Urinary bladder (tissue), 4 donors: ENCODE measurements around the gene TEAD3. TPM values are rescaled to one million over a fixed set of nuclear protein-coding genes. Genes with fewer than 3 reads are reported as not detected.

ENCODE experiments used
- DNase-seq: peaks from one replicate; pipeline ENCODE4 v3.0.0-alpha.2; 2015; ENCODE audit errors: extremely low spot score
- H3K27ac ChIP-seq: one replicate; pipeline ENCODE4 v1.5.1; 2013; ENCODE audit warnings: low read depth, mild to moderate bottlenecking, moderate library complexity
- H3K36me3 ChIP-seq: one replicate; pipeline ENCODE4 v1.6.1; 2013; ENCODE audit warnings: mild to moderate bottlenecking, moderate library complexity; ENCODE audit not compliant: insufficient read depth
- H3K4me1 ChIP-seq: one replicate; pipeline ENCODE4 v1.6.1; 2013; ENCODE audit warnings: mild to moderate bottlenecking, moderate library complexity; ENCODE audit not compliant: insufficient read depth
- H3K4me3 ChIP-seq: one replicate; pipeline ENCODE4 v1.5.1; 2013; ENCODE audit warnings: low read depth, low read length
- WGBS: extraction: QIAGEN DNeasy Blood & Tissue Kit; methylation state at CpG from one replicate; pipeline ENCODE4 v1.1.7; 2013; 5-methylcytosine and 5-hydroxymethylcytosine counted together
- polyA plus RNA-seq: library from polyadenylated mRNA; stranded (reverse); fragments of 200-250 nt; gene quantifications from one replicate; pipeline ENCODE4 v1.2.3, GENCODE V29; 2013
- total RNA-seq: library from RNA; depleted of rRNA; stranded (reverse); fragments of >200 nt; gene quantifications from one replicate; pipeline ENCODE4 v1.2.3, GENCODE V29; 2014
- donor health status: healthy with polysubstance abuse.
- donor health status: healthy.

Gene TEAD3
- total and polyA plus RNA-seq, 2 donors: 14.0 to 126 TPM

DNA sequence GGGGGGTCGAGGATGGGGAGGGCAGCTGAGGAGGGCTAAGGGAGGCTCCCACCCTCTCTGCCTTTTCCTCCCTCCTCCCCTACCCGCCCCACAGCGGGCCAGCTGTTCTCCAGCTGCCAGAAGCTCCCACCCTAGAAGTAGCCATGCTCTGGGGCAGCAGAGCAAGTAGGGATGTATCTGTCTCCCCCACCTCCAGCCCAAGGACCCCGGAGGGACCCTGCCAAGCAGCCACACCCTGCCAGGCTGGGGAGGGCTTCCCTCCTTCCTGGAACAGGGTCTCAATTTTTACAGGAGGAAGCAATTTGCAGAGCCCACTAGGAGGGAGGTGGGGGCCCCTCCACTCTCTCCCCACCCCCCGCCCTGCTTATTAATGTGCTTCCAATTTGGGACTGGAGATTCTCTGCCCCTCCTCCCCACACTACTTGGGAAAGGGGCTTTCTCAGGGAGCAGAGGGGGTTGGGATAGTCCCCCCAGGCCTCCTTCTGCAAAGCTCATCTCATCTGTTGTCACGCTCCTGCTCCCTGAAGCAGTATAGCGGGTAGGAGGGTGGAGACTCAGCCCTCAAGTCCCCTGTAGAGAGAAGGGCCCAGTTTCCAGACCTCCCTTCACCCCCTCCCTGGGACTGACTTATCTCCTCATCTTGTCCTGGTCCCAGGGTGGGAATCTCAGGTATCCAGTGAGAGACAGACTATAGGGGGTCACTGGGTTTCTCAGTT lies 4.5 kb downstream of the TEAD3 start:
- DNase-seq: no peak
- Histone ChIP-seq H3K4me3 (no peak overlapping the region), H3K27ac (peak overlapping the region; percentile 58), H3K4me1 (peaks cover 2% of the 10 kb centered on the region), H3K36me3 (no peaks in the 10 kb centered on the region)
- WGBS: 20% methylated on average over 7 of the region's 7 CpGs

DNA sequence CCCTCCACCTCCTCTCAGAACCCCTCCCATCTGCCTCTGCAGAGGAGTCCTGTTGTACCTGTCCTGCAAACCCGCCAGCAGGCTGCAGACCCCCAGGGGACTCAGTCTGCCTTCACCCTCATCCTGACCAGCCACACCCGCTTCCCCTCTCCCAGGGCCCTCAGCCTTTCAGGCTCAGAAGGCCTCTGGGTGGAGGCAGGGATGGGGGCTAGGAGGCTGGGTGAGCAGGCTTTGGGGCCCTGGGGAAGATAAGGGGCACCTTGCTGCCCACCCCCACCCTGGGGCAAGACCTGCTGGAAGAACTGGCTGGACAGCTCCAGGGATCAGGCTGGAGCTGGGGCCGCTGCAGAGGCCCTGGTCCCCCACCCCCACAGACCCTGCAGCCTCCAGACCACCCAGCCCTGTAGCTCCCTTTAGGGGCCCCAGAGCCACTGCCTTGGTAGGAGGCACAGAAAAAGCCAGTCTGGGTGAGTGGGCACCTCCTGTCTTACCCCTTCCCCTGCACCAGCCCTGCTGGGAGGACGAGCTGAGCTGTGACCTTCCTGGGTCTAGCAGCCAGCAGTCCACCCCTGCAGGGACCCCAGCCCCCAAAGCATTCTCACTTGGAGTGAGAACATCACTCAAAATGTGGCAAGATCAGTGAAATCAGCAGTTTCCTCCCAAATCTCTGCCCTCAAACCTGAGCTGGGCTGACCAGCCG lies 5.2 kb downstream of the TEAD3 start:
- Histone ChIP-seq H3K4me3 (no peak overlapping the region), H3K4me1 (peaks cover 3% of the 10 kb centered on the region), H3K27ac (peak overlapping the region; percentile 58), H3K36me3 (no peaks in the 10 kb centered on the region)
- no peak for DNase-seq
- 31% methylated on average over 5 of the region's 5 CpGs for WGBS

DNA sequence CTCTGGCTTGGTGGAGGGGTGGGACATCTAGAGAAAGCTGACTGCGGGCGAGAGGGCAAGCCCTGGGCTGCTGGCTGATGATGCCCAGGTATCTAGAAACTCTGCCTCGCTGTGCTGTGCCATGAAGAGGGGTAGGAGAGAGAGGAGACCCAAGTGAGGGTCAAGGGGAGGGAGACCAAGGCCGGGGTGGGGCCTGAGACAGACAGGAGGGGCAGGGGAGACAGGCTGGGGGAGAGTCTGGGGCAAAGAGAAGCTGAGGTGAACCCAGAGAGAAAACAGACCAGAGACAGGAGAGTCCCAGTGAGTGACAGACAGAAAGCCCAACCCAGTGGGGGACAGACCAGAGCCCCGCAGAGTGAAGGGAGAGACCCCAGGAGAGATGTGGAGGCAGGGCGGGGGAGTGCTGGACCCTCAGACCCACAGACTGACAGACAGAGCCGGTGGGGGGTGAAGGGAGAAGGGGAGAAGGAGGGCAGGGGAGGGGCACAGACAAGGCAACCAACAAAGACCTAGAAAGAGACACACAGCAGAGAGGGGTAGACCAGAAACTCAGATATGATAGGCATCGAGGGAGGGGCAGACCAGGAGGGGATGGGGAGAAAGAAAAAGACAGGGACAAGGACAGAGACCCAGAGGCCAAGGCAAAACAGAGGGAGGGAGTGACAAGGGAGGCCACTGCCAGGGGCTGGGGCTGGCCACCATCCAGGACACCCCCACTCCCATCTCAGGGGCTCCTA lies 5.9 kb downstream of the TEAD3 start:
- Histone ChIP-seq H3K4me3 (no peak overlapping the region), H3K36me3 (no peaks in the 10 kb centered on the region), H3K4me1 (peaks cover 4% of the 10 kb centered on the region), H3K27ac (peak overlapping the region; percentile 82)
- no peak for DNase-seq
- 33% methylated on average over 8 of the region's 8 CpGs for WGBS

DNA sequence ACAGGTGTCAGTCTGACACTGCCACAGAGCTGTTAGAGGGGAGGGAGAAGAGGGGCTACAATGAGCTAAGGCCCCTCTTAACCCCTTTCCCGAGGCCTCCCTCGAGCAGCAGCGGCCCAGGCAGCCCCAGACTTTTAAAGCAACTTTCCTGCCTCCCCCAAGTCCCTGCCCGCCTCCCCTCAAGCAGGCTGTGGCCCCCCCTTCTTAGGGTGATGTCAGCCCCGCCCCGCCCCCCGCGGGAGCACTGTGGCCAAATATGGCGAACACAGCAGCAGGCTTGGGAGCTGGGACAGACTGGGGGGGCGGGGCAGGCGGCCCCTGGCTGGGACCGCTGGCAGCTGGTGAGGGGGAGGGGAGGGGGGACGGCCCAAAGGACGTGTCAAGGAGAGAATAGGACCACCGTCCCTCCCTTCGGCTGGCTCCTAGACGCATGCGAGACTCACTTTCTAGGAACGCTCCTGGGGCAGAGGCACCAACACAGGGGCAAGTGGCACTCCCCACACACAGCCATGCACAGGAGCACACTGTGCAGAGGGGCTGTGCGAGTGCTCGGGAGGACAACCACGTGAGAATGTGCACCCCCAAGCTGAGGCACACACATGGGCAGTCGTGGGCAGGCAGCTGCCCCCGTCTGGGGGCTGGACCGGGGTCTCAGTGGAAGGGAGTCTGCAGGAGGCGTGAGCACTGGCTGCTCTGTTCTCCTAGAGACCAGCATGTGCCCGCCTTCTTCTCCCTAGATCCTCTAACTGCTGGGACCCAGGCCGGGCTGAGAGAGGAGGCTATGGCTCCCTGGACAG lies 6.7 kb downstream of the TEAD3 start:
- no peaks in the 10 kb centered on the region for H3K36me3 ChIP-seq
- peaks cover 7% of the 10 kb centered on the region for H3K4me1 ChIP-seq
- H3K27ac ChIP-seq: peak overlapping the region; percentile 82
- WGBS: 10% methylated on average over 28 of the region's 28 CpGs
- no peak overlapping the region for H3K4me3 ChIP-seq
- DNase-seq: no peak

DNA sequence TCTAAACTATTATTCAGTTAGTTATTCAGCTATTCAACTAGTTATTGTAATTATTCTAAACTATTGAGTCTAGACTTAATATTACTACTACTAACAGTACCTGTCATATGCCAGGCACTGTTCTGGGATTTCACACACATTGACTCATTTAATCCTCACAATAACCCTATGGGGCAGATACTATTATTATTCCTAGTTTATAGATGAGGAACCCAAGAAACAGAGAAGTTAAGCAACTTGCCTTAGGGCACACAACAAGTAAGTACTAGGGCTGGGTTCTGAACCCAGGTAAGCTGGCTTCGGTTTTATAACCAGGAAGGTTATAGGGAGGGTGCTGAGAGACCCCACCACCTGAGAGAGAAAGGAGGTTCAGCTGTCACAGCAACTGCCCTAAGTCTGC lies 7.8 kb downstream of the TEAD3 start:
- Histone ChIP-seq H3K4me3 (no peak overlapping the region), H3K4me1 (peaks cover 7% of the 10 kb centered on the region), H3K36me3 (no peaks in the 10 kb centered on the region), H3K27ac (peak overlapping the region; percentile 75)
- DNase-seq: no peak
- 67% methylated on average over 1 of the region's 1 CpG for WGBS

DNA sequence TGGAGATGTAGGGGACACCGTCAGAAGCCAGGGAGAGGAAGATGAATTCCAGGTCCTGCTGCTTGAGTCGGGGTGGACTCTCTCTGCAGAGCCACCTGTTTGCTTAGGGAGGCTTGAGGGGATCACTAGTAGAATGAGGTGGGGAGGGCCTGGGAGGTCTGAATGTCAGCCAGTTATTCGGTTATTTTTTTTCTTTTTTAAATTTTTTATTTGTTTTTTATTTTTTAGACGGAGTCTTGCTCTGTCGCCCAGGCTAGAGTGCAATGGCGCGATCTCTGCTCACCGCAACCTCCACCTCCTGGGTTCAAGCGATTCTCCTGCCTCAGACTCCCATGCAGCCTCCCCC lies 8.4 kb downstream of the TEAD3 start:
- no peak for DNase-seq
- no peak overlapping the region for H3K4me3 ChIP-seq
- no peaks in the 10 kb centered on the region for H3K36me3 ChIP-seq
- peaks cover 7% of the 10 kb centered on the region for H3K4me1 ChIP-seq
- peak overlapping the region; percentile 84 for H3K27ac ChIP-seq
- 63% methylated on average over 9 of the region's 9 CpGs for WGBS

DNA sequence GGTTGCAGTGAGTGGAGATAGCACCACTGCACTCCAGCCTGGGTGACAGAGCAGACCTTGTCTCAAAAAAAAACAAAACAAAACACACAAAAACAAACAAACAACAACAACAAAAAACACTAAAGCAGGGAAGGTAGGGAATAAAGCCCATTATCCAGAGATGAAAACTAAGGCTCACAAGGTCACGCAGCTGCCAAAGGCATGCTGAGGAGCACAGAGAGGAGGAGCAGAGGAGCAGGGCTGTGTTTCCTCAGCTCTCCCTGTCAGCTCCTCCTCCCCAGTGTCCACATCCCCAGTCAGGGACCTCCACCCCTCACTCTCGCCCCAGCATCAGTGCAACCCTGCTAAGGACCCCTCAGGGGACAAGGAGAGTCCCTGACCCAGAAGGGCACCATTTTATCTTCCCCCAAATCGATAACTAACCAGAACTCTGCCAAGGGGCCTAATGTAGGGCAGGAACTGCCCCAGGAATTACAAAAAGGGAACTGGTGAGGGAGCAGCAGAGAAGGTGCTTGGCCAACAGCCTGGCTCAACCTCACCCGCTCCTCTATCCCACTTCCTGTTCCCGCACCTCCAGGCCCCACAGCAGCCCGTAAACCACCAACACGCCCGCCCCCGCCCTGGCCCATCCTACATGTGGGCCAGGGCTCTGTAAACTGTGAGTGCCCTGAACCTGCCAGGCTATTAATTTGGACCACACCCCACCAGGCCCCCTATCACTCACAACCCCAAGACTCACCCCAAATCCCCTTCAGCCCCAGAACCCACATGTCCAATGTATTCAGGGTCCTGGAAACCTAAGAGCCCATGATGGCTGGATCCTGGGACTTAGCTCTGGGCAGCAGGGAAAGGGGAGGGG lies 9.0 kb downstream of the TEAD3 start:
- Histone ChIP-seq H3K27ac (peak overlapping the region; percentile 84), H3K4me1 (peaks cover 7% of the 10 kb centered on the region), H3K4me3 (no peak overlapping the region), H3K36me3 (no peaks in the 10 kb centered on the region)
- DNase-seq: no peak
- WGBS: 30% methylated on average over 9 of the region's 9 CpGs

DNA sequence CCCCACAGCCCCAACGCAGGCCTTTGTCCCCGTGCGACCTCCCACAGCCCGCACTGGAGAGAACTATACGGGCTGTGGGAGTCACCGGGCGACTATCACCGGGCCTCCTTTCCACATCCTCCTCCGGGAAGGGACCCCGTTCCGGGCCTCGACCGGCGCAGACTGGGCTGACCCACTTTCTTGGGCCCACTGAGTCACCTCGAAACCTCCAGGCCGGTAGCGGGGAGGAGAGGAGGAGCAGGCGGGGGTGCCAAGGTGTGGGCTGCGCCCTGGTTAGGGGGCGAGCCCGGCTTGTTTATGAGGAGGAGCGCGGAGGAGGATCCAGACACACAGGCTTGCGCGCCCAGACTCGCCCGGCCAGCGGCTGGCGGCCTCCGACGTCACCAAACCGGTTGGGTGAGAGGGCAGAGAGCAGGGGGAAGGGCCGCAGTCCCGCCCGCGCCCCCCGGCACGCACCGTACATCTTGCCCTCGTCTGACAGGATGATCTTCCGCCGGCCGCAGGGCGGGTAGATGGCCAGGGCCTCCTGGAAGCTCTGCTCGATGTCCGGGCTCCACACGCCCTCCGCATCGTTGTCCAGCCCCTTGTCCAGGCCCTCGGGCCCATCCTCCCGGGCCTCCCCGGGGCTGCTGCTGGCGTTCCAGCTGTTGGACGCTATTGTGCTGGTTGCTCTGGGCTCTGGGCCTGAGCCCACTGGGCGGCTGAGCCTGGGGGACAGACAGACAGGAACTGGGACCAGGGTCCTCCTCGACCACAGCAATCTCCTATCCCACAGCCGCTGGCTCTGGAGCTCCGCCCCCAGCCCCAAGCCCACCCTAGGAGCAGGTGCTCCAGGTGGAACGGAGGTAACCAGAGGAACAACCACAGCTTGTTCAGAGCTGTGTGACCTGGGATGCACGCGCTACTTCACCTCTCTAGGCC lies 10.6 kb downstream of the TEAD3 start:
- H3K27ac ChIP-seq: peak overlapping the region; percentile 90
- H3K4me3 ChIP-seq: no peak overlapping the region
- no peak for DNase-seq
- no peaks in the 10 kb centered on the region for H3K36me3 ChIP-seq
- WGBS: 24% methylated on average over 61 of the region's 61 CpGs
- H3K4me1 ChIP-seq: peaks cover 7% of the 10 kb centered on the region

DNA sequence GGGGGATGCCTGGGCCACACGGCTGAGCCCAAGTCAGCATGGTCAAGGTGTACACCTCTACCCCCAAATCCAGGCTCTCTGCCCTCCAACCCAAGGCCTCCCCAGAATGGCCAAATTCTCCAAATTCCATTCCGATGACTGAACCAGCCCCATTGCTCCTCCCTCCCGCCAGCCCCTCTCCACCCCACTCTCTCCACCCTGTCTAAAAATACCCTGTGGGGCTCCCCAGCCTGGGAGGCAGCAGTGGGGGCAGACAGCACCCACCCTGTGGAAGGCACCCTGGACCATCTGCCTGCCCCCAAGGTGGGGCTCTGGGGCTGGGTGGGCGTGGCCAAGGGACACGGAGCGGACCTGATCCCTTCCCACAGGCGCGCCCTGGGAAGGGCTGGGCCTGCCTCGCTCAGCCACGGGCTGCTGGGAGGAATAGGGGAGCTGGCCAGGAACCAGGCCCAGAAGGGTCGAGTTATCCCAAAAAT lies 11.4 kb downstream of the TEAD3 start:
- Histone ChIP-seq H3K4me1 (peaks cover 7% of the 10 kb centered on the region), H3K4me3 (no peak overlapping the region)
- no peak for DNase-seq

DNA sequence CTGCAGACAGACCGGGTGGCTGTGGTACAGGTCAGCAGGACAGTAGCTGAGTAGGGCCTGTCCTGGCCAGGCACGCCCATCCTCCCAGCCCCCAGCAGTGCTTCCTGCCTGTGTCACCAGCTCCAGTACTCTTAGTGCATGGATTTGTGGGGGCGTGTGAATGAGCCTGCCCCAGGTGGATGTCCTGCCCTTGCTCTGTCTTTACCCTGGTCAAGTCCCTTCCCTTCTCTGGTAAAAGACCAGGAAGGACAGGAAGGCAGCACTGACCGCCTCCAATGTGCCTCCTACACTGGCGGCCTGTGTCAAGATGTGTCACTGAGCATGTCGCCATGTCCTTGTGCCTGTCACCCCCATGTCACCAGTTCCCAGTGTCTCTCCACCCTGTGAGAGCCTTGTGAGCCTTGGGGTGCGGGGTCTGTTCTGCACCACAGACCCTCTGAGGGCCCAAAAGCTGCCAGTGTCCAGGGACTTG lies 11.9 kb downstream of the TEAD3 start:
- Histone ChIP-seq H3K36me3 (no peaks in the 10 kb centered on the region), H3K4me3 (no peak overlapping the region), H3K27ac (peak overlapping the region; percentile 90), H3K4me1 (peaks cover 7% of the 10 kb centered on the region)
- DNase-seq: no peak
- 82% methylated on average over 7 of the region's 7 CpGs for WGBS

More for the DNA sequence above, 11.4 kb downstream of the TEAD3 start:
- 26% methylated on average over 11 of the region's 11 CpGs for WGBS
- Histone ChIP-seq H3K27ac (peak overlapping the region; percentile 90), H3K36me3 (no peaks in the 10 kb centered on the region)

DNA sequence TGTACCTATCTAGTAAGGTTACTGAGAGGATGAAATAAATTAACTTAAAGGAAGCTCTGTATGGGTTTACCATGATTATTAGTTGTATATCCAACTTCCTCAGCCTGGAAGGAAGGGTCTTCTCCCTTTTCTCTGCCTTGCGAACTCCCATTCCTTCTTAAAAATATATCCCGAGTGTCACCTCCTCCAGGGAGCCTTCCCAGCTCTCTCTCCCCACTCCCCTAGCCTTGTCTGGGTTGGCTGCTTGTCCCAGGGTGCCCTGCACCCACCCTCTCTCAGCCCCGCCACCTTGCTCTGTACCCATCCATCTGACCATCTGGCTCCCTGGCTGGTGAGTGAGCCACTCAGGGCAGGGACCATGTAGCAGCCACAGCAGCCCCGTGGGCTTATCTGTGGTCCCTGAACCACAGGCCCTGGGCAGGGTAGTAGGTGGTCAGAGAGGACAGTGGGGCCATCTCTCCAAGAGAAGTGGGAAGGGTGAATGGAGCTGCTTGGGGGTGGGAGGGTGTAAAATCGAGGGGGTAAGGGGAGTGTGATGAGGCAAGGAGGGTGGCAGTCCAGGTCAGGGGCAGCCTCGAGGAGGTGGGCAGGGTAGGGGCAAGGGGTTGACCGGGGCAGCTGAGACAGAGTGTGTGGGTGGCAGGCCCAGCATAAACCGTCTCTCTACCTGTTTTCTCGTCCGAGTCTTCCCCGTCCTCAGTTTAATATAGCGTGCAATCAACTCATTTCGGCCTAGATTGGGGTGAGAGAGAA lies 12.8 kb downstream of the TEAD3 start:
- no peak overlapping the region for H3K4me3 ChIP-seq
- H3K4me1 ChIP-seq: peaks cover 6% of the 10 kb centered on the region
- DNase-seq: no peak
- 89% methylated on average over 13 of the region's 13 CpGs for WGBS
- no peak overlapping the region for H3K27ac ChIP-seq
- no peaks in the 10 kb centered on the region for H3K36me3 ChIP-seq
